ENCODE data around the gene IL4R.

- TF ChIP-seq EZH2phosphoT487 (IDR thresholded peaks at IDR 0.05) (no peak), CTCF (IDR thresholded peaks at IDR 0.05) (no peak)
Observed at GRCh38 chr16:27323781-27324561, 10.2 kb downstream of the IL4R start.
